ENCODE measurements around the gene IL17A.

DNA sequence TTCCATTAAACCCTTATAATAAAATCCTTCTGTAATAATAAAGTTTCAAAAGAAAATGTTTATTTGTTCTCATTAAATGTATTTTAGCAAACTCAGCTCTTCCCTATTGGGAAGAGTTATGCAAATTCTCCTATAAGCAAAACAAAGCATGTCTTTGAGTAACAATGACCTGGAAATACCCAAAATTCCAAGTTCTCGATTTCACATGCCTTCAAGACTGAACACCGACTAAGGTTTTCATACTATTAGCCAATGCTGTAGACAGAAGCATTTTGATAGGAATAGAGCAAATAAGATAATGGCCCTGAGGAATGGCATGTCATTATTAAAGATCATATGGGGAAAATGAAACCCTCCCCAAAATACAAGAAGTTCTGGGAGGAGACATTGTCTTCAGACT lies 3.8 kb downstream of the IL17A start:
- TF ChIP-seq, protein P1, sequence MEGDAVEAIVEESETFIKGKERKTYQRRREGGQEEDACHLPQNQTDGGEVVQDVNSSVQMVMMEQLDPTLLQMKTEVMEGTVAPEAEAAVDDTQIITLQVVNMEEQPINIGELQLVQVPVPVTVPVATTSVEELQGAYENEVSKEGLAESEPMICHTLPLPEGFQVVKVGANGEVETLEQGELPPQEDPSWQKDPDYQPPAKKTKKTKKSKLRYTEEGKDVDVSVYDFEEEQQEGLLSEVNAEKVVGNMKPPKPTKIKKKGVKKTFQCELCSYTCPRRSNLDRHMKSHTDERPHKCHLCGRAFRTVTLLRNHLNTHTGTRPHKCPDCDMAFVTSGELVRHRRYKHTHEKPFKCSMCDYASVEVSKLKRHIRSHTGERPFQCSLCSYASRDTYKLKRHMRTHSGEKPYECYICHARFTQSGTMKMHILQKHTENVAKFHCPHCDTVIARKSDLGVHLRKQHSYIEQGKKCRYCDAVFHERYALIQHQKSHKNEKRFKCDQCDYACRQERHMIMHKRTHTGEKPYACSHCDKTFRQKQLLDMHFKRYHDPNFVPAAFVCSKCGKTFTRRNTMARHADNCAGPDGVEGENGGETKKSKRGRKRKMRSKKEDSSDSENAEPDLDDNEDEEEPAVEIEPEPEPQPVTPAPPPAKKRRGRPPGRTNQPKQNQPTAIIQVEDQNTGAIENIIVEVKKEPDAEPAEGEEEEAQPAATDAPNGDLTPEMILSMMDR (IDR thresholded peaks at IDR 0.05): no peak
- TF ChIP-seq POLR2AphosphoS5 (IDR thresholded peaks at IDR 0.05; ENCODE audit: low read depth, low read length) (no peak), SIN3A (IDR thresholded peaks at IDR 0.05; ENCODE audit: borderline replicate concordance, insufficient read depth, low read depth, low read length) (no peak), TCF7L2 (IDR thresholded peaks at IDR 0.05; ENCODE audit: low read depth, low read length) (no peak)
- TF ChIP-seq, protein P2, sequence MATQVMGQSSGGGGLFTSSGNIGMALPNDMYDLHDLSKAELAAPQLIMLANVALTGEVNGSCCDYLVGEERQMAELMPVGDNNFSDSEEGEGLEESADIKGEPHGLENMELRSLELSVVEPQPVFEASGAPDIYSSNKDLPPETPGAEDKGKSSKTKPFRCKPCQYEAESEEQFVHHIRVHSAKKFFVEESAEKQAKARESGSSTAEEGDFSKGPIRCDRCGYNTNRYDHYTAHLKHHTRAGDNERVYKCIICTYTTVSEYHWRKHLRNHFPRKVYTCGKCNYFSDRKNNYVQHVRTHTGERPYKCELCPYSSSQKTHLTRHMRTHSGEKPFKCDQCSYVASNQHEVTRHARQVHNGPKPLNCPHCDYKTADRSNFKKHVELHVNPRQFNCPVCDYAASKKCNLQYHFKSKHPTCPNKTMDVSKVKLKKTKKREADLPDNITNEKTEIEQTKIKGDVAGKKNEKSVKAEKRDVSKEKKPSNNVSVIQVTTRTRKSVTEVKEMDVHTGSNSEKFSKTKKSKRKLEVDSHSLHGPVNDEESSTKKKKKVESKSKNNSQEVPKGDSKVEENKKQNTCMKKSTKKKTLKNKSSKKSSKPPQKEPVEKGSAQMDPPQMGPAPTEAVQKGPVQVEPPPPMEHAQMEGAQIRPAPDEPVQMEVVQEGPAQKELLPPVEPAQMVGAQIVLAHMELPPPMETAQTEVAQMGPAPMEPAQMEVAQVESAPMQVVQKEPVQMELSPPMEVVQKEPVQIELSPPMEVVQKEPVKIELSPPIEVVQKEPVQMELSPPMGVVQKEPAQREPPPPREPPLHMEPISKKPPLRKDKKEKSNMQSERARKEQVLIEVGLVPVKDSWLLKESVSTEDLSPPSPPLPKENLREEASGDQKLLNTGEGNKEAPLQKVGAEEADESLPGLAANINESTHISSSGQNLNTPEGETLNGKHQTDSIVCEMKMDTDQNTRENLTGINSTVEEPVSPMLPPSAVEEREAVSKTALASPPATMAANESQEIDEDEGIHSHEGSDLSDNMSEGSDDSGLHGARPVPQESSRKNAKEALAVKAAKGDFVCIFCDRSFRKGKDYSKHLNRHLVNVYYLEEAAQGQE (IDR thresholded peaks at IDR 0.05; ENCODE audit: insufficient read depth in 1 of 2, low read depth in 2 of 2, low read length in 1 of 2): no peak

Measured in Panc1 (cell line).